ENCODE measurements around the gene NAA16. TPM values are rescaled to one million over a fixed set of nuclear protein-coding genes. Genes with fewer than 3 reads are reported as not detected.

Gene NAA16
- total RNA-seq, 2 donors from 2014 or later, result 12.6 to 13.5 TPM

GRCh38 chr13:41286370-41286769, 24.7 kb upstream of the NAA16 start:
- no peak overlapping the region for H3K9ac ChIP-seq (ENCODE audit: low read depth in 2 of 2, low read length in 2 of 2)
- H3K4me1 ChIP-seq, result no peaks in the 10 kb centered on the region
- intact Hi-C loops (cut with DNase I), result no loop called here
- no peak overlapping the region for H3K4me3 ChIP-seq
- H3K27me3 ChIP-seq, result no peaks in the 10 kb centered on the region
- DNase-seq, result no peak
- H3K36me3 ChIP-seq, result no peaks in the 10 kb centered on the region
- H3K9me3 ChIP-seq, result no peaks in the 10 kb centered on the region
- TF ChIP-seq CTCF (IDR thresholded peaks at IDR 0.05), result no peak
- no peak overlapping the region for H3K27ac ChIP-seq

- Histone ChIP-seq H3K27me3 (no peaks in the 10 kb centered on the region), H3K4me1 (no peaks in the 10 kb centered on the region), H3K9ac (ENCODE audit: low read depth in 2 of 2, low read length in 2 of 2) (no peak overlapping the region), H3K9me3 (no peaks in the 10 kb centered on the region), H3K27ac (no peak overlapping the region), H3K36me3 (no peaks in the 10 kb centered on the region), H3K4me3 (no peak overlapping the region)
- TF ChIP-seq CTCF (IDR thresholded peaks at IDR 0.05), result no peak
- DNase-seq, result no peak
- intact Hi-C loops (cut with DNase I), result no loop called here
Observed at GRCh38 chr13:41289463-41289881, 21.6 kb upstream of the NAA16 start.

GRCh38 chr13:41291246-41291645, 19.8 kb upstream of the NAA16 start:
- H3K36me3 ChIP-seq, result no peaks in the 10 kb centered on the region
- intact Hi-C loops (cut with DNase I), result no loop called here
- H3K4me3 ChIP-seq, result no peak overlapping the region
- DNase-seq, result no peak
- H3K27ac ChIP-seq, result no peak overlapping the region
- H3K4me1 ChIP-seq, result no peaks in the 10 kb centered on the region
- no peak overlapping the region for H3K9ac ChIP-seq (ENCODE audit: low read depth in 2 of 2, low read length in 2 of 2)
- TF ChIP-seq CTCF (IDR thresholded peaks at IDR 0.05), result no peak
- H3K9me3 ChIP-seq, result no peaks in the 10 kb centered on the region
- H3K27me3 ChIP-seq, result no peaks in the 10 kb centered on the region

- no peaks in the 10 kb centered on the region for H3K36me3 ChIP-seq
- intact Hi-C loops (cut with DNase I), result no loop called here
- no peak for TF ChIP-seq CTCF (IDR thresholded peaks at IDR 0.05)
- H3K4me3 ChIP-seq, result no peak overlapping the region
- no peak overlapping the region for H3K9ac ChIP-seq (ENCODE audit: low read depth in 2 of 2, low read length in 2 of 2)
- DNase-seq, result no peak
- H3K9me3 ChIP-seq, result no peaks in the 10 kb centered on the region
- H3K4me1 ChIP-seq, result no peaks in the 10 kb centered on the region
- no peaks in the 10 kb centered on the region for H3K27me3 ChIP-seq
- H3K27ac ChIP-seq, result no peak overlapping the region
Observed at GRCh38 chr13:41293272-41293671, 17.8 kb upstream of the NAA16 start.

GRCh38 chr13:41294914-41295313, 16.2 kb upstream of the NAA16 start:
- TF ChIP-seq CTCF (IDR thresholded peaks at IDR 0.05), result no peak
- H3K9me3 ChIP-seq, result no peaks in the 10 kb centered on the region
- no peaks in the 10 kb centered on the region for H3K27me3 ChIP-seq
- H3K4me3 ChIP-seq, result no peak overlapping the region
- no peaks in the 10 kb centered on the region for H3K36me3 ChIP-seq
- intact Hi-C loops (cut with DNase I), result no loop called here
- no peak overlapping the region for H3K27ac ChIP-seq
- no peaks in the 10 kb centered on the region for H3K4me1 ChIP-seq
- H3K9ac ChIP-seq (ENCODE audit: low read depth in 2 of 2, low read length in 2 of 2), result no peak overlapping the region
- no peak for DNase-seq

- H3K4me3 ChIP-seq, result no peak overlapping the region
- intact Hi-C loops (cut with DNase I), result no loop called here
- no peak overlapping the region for H3K27ac ChIP-seq
- H3K27me3 ChIP-seq, result no peaks in the 10 kb centered on the region
- TF ChIP-seq CTCF (IDR thresholded peaks at IDR 0.05), result no peak
- no peaks in the 10 kb centered on the region for H3K36me3 ChIP-seq
- no peak overlapping the region for H3K9ac ChIP-seq (ENCODE audit: low read depth in 2 of 2, low read length in 2 of 2)
- DNase-seq, result no peak
- H3K9me3 ChIP-seq, result no peaks in the 10 kb centered on the region
- no peaks in the 10 kb centered on the region for H3K4me1 ChIP-seq
Observed at GRCh38 chr13:41295973-41296372, 15.1 kb upstream of the NAA16 start.
